ENCODE measurements around the gene E4F1. TPM values are rescaled to one million over a fixed set of nuclear protein-coding genes. Genes with fewer than 3 reads are reported as not detected.

E4F1 gene
- total and polyA plus RNA-seq, 2 of the 13 experiments (the other 11 are each of a cell fraction or from before 2014, with no cell fraction given): 13.8 to 19.5 TPM

GRCh38 chr16:2191446-2191706 lies 32.0 kb upstream of the E4F1 start (continued):
- TF ChIP-seq, protein P1, sequence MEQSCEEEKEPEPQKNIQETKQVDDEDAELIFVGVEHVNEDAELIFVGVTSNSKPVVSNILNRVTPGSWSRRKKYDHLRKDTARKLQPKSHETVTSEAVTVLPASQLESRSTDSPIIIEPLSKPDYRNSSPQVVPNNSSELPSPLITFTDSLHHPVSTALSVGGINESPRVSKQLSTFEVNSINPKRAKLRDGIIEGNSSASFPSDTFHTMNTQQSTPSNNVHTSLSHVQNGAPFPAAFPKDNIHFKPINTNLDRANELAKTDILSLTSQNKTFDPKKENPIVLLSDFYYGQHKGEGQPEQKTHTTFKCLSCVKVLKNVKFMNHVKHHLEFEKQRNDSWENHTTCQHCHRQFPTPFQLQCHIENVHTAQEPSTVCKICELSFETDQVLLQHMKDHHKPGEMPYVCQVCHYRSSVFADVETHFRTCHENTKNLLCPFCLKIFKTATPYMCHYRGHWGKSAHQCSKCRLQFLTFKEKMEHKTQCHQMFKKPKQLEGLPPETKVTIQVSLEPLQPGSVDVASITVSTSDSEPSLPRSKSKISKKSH (CRISPR knock-in tag; IDR thresholded peaks at IDR 0.05; ENCODE audit: borderline replicate concordance): no peak

DNA sequence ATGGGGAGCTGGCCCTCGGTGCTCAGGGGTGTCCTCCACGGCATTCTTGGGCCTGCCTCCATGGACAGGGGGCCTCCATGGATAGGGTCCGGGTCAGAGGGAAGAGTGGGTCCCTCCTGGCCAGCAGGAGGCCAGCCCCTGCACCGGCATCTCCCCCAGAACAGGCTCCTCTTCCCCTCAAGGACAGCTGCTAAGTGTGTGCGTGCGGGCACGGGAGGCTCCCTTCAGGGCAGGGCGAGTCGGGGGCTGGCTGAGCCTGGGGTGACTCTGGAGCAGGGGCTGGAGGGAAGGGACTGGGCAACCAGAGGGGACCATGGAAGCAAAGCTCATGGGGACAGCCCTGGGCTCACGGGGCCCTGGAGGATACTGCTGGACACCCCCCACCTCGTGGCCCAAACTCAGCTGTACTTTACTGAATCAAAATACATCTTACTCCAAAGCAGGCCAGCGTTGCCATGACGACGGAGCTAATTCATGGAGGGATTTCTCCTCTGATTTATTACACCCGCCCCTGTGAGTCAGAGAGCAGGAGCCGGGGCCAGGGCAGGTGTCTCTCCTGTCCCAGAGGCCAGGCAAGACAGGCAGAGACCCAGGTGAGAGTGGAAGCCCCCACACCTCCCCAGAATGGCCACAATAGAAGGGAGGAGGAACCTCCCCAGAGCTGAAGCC lies 29.1 kb upstream of the E4F1 start:
- no peak overlapping the region for H2AFZ ChIP-seq (ENCODE audit: low read length)
- H3K27ac ChIP-seq (ENCODE audit: extremely low read length, insufficient read depth, low read length): no peak overlapping the region
- H3K4me3 ChIP-seq (replicated peaks in 1 of 3; ENCODE audit: insufficient read depth in 1 of 3, low read depth in 2 of 3, low read length in 3 of 3): no peak overlapping the region; a peak in 1 of 6 replicates
- in situ Hi-C loops (cut with HindIII; ENCODE audit: extremely low pct_ligation_motif_present, low pct_unique_long_range_greater_than_20kb): no loop called here
- TF ChIP-seq ZNF605 (CRISPR knock-in tag; IDR thresholded peaks at IDR 0.05): peak; percentile 45; the same call in 1 of the 2 replicates
- TF ChIP-seq IKZF4 (CRISPR knock-in tag; IDR thresholded peaks at IDR 0.05; ENCODE audit: borderline replicate concordance, low read depth, not compliant biosample characterization): peak; percentile 7
- TF ChIP-seq SNAPC5 (CRISPR knock-in tag; IDR thresholded peaks at IDR 0.05; ENCODE audit: borderline replicate concordance): no peak
- TF ChIP-seq NFIB (CRISPR knock-in tag; IDR thresholded peaks at IDR 0.05; ENCODE audit: borderline replicate concordance): 0 out of 2 replicates have a peak, but pooled peaks have one; percentile 31
- no peak for TF ChIP-seq TFAP4 (IDR thresholded peaks at IDR 0.05; ENCODE audit: borderline replicate concordance, low read depth)
- TF ChIP-seq ZNF772 (CRISPR knock-in tag; IDR thresholded peaks at IDR 0.05): no peak
- TF ChIP-seq POLR2G (IDR thresholded peaks at IDR 0.05; ENCODE audit: low read depth, low read length): no peak
- TF ChIP-seq, protein P2, sequence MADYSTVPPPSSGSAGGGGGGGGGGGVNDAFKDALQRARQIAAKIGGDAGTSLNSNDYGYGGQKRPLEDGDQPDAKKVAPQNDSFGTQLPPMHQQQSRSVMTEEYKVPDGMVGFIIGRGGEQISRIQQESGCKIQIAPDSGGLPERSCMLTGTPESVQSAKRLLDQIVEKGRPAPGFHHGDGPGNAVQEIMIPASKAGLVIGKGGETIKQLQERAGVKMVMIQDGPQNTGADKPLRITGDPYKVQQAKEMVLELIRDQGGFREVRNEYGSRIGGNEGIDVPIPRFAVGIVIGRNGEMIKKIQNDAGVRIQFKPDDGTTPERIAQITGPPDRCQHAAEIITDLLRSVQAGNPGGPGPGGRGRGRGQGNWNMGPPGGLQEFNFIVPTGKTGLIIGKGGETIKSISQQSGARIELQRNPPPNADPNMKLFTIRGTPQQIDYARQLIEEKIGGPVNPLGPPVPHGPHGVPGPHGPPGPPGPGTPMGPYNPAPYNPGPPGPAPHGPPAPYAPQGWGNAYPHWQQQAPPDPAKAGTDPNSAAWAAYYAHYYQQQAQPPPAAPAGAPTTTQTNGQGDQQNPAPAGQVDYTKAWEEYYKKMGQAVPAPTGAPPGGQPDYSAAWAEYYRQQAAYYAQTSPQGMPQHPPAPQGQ (CRISPR knock-in tag; IDR thresholded peaks at IDR 0.05; ENCODE audit: borderline replicate concordance): no peak
- TF ChIP-seq ZNF296 (CRISPR knock-in tag; conservative IDR thresholded peaks at IDR 0.05): no peak
- TF ChIP-seq MTERF4 (CRISPR knock-in tag; IDR thresholded peaks at IDR 0.05): 0 out of 2 replicates have a peak, but pooled peaks have one; percentile 24
- TF ChIP-seq RFX1 (IDR thresholded peaks at IDR 0.05): peak; percentile 63
- ChIA-PET CTCF (ENCODE audit: low intra/inter-chr PET ratio, low total read pairs) (interaction anchor here (1.6 kb wide), 1 partner anchor 57 kb away, joined by 6 read pairs; the partner anchor contains the start of gene ECI1), POLR2A (interaction anchor here (0.8 to 2.9 kb wide), 9 partner anchors 10 to 57 kb away, joined by 3 to 19 read pairs (median 4); partner anchors contain the start of genes E4F1, ECI1, PGP and TRAF7)
- H3K9ac ChIP-seq (ENCODE audit: insufficient read depth, low read depth, low read length): no peak overlapping the region
- intact Hi-C loops (cut with micrococcal nuclease; ENCODE audit: unreplicated experiment): no loop called here
- FAIRE-seq (no peak), DNase-seq (ENCODE audit: low spot score) (no peak), ATAC-seq (no peak)
- no peaks in the 10 kb centered on the region for H3K36me3 ChIP-seq (replicated peaks in 1 of 2; ENCODE audit: control insufficient read depth in 1 of 2, insufficient read depth in 2 of 2, low read length in 2 of 2)
- H3K4me2 ChIP-seq (ENCODE audit: low read depth, low read length): peak overlapping the region; percentile 16; the same call in 1 of the 2 replicates
- 36% methylated on average over 11 of the region's 16 CpGs for whole genome bisulfite sequencing (ENCODE audit: low lambda C conversion rate)
- no peaks in the 10 kb centered on the region for H3K9me3 ChIP-seq (ENCODE audit: low read length)
- no peaks in the 10 kb centered on the region for H4K20me1 ChIP-seq (ENCODE audit: insufficient read depth, low read length)
- peaks cover 2 to 28% of the 10 kb centered on the region in 2 experiments; a peak in 3 of 5 replicates for H3K27me3 ChIP-seq (ENCODE audit: control insufficient read depth in 1 of 2, insufficient read depth in 2 of 2, low read length in 2 of 2)
- BruUV-seq (replicated peaks): no TSS peak
- no peaks in the 10 kb centered on the region for H3K79me2 ChIP-seq (ENCODE audit: insufficient read depth, low read length)
- peaks cover 60% of the 10 kb centered on the region for H3K4me1 ChIP-seq (ENCODE audit: insufficient read depth, low read length)
